LNCAP (cell line): ENCODE data around the gene MPDU1.

Source experiments
- CTCF ChIP-seq: fragments of 450-650 bp; IDR thresholded peaks from 2 replicates; pipeline ENCODE4 v1.5.1; 2017; ENCODE audit warnings: mild to moderate bottlenecking

MPDU1 gene

GRCh38 chr17:7561589-7562207, 22.0 kb upstream of the MPDU1 start, which contains the start of gene SENP3:
Gene SENP3, plus strand, starts transcription at chr17:7561919. Its CDS starts 1,158 bp downstream, at chr17:7563077.
- no peak for TF ChIP-seq CTCF

- no peak for TF ChIP-seq CTCF
These were observed 21.4 kb upstream of the MPDU1 start for GRCh38 chr17:7562208-7562605.

GRCh38 chr17:7563115-7563869, 20.4 kb upstream of the MPDU1 start:
- TF ChIP-seq CTCF, result no peak

- TF ChIP-seq CTCF, result no peak
These were observed 14.1 kb upstream of the MPDU1 start for GRCh38 chr17:7569571-7569970.

GRCh38 chr17:7570351-7570750, 13.3 kb upstream of the MPDU1 start:
- TF ChIP-seq CTCF, result no peak

GRCh38 chr17:7572338-7572587, 11.4 kb upstream of the MPDU1 start:
- no peak for TF ChIP-seq CTCF

GRCh38 chr17:7572588-7573323, 10.9 kb upstream of the MPDU1 start:
- TF ChIP-seq CTCF, result no peak
